Ishikawa (cell line): Measurements from ENCODE around the gene C10orf62.

Experiments
- CREB1 ChIP-seq: IDR thresholded peaks from 2 replicates; pipeline ENCODE4 v1.6.1; 2012; ENCODE audit warnings: low read depth
- EP300 ChIP-seq: IDR thresholded peaks from 2 replicates; pipeline ENCODE4 v1.6.1; 2012; ENCODE audit warnings: borderline replicate concordance
- FOXM1 ChIP-seq: IDR thresholded peaks from 2 replicates; pipeline ENCODE4 v1.6.1; 2012; ENCODE audit warnings: low read depth, borderline replicate concordance
- RAD21 ChIP-seq: IDR thresholded peaks from 2 replicates; pipeline ENCODE4 v1.6.1; 2012; ENCODE audit warnings: low read depth
- REST ChIP-seq: IDR thresholded peaks from 2 replicates; pipeline ENCODE4 v1.6.1; 2012; ENCODE audit warnings: low read depth, mild to moderate bottlenecking
- TAF1 ChIP-seq: IDR thresholded peaks from 2 replicates; pipeline ENCODE4 v1.6.1; 2012; ENCODE audit warnings: low read depth, mild to moderate bottlenecking
- ZBTB7A ChIP-seq: IDR thresholded peaks from 2 replicates; pipeline ENCODE4 v1.6.1; 2012; ENCODE audit warnings: low read depth
- TF ChIP-seq, protein P1 (sequence below): IDR thresholded peaks from 2 replicates; pipeline ENCODE4 v1.6.1; 2012

- TF ChIP-seq ZBTB7A = no peak; the same call in 1 of the 2 replicates
- TF ChIP-seq, protein P1, sequence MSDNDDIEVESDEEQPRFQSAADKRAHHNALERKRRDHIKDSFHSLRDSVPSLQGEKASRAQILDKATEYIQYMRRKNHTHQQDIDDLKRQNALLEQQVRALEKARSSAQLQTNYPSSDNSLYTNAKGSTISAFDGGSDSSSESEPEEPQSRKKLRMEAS = peak; percentile 82
- TF ChIP-seq EP300 = peak; percentile 9; the same call in 1 of the 2 replicates
- no peak; the same call in 1 of the 2 replicates for TF ChIP-seq FOXM1
- no peak for TF ChIP-seq RAD21
- no peak for TF ChIP-seq REST
- TF ChIP-seq CREB1 = peak; percentile 61
- peak; percentile 61; the same call in 1 of the 2 replicates for TF ChIP-seq TAF1
Observed at GRCh38 chr10:97640174-97640867, 50.8 kb downstream of the C10orf62 start, which contains the start of gene PI4K2A.
